Stimulated activated CD8-positive, alpha-beta memory T cell treated with anti-CD3 and anti-CD28 coated beads, Interleukin-4, amount 100 ng/mL, for 24 hours (primary cell): Measurements from ENCODE around the gene NBAS.
A peak's percentile ranks its signal among the peaks of the same experiment; 100 is the strongest.

ENCODE experiments used
- DNase-seq: peaks from one replicate; pipeline ENCODE4 v3.0.0-alpha.2; 2020; ENCODE audit warnings: low read depth

NBAS gene

GRCh38 chr2:15205562-15205961 is 355.6 kb downstream of the NBAS start:
- peak; percentile 12 for DNase-seq

- DNase-seq: no peak
These were observed 360.1 kb downstream of the NBAS start for GRCh38 chr2:15201009-15201408.

- DNase-seq: no peak
These were observed 360.6 kb downstream of the NBAS start for GRCh38 chr2:15200581-15200980.

- DNase-seq: no peak
These were observed 363.1 kb downstream of the NBAS start for GRCh38 chr2:15198051-15198450.

GRCh38 chr2:15195813-15196212 is 365.3 kb downstream of the NBAS start:
- DNase-seq: no peak

- DNase-seq: no peak
These were observed 369.3 kb downstream of the NBAS start for GRCh38 chr2:15191789-15192188.

- no peak for DNase-seq
These were observed 371.9 kb downstream of the NBAS start for GRCh38 chr2:15189216-15189615.

- DNase-seq: no peak
These were observed 373.4 kb downstream of the NBAS start for GRCh38 chr2:15187702-15188101.

GRCh38 chr2:15186118-15186517 is 375.0 kb downstream of the NBAS start:
- no peak for DNase-seq

GRCh38 chr2:15184491-15184890 is 376.6 kb downstream of the NBAS start:
- DNase-seq: no peak

- no peak for DNase-seq
These were observed 378.9 kb downstream of the NBAS start for GRCh38 chr2:15182275-15182674.

- no peak for DNase-seq
These were observed 379.9 kb downstream of the NBAS start for GRCh38 chr2:15181092-15181745.

- no peak for DNase-seq
These were observed 380.8 kb downstream of the NBAS start for GRCh38 chr2:15180379-15180778.

- peak; percentile 5 for DNase-seq
These were observed 382.2 kb downstream of the NBAS start for GRCh38 chr2:15178946-15179345.

- DNase-seq: peak; percentile 33
These were observed 384.0 kb downstream of the NBAS start for GRCh38 chr2:15177103-15177502.

- no peak for DNase-seq
These were observed 384.5 kb downstream of the NBAS start for GRCh38 chr2:15176604-15177003.

GRCh38 chr2:15174567-15174966 is 386.6 kb downstream of the NBAS start:
- DNase-seq: no peak

- DNase-seq: no peak
These were observed 387.6 kb downstream of the NBAS start for GRCh38 chr2:15173501-15173900.

- DNase-seq: no peak
These were observed 388.3 kb downstream of the NBAS start for GRCh38 chr2:15172825-15173224.

- DNase-seq: no peak
These were observed 390.9 kb downstream of the NBAS start for GRCh38 chr2:15170070-15170775.

- DNase-seq: no peak
These were observed 391.6 kb downstream of the NBAS start for GRCh38 chr2:15169326-15170069.

GRCh38 chr2:15168116-15168515 is 393.0 kb downstream of the NBAS start:
- DNase-seq: no peak

GRCh38 chr2:15166878-15167277 is 394.3 kb downstream of the NBAS start:
- DNase-seq: no peak
